DMS79 (cell line): ENCODE measurements around the gene PAM16.
"Not testable (repeated sequence)": the region's sequence is repeated elsewhere in the genome, so short reads cannot be mapped to it uniquely, and the experiment has no call there.

Experiments
- DNase-seq: peaks from one replicate; lab custom pipeline; 2025; lab: John Stamatoyannopoulos, UW

PAM16 gene

DNA sequence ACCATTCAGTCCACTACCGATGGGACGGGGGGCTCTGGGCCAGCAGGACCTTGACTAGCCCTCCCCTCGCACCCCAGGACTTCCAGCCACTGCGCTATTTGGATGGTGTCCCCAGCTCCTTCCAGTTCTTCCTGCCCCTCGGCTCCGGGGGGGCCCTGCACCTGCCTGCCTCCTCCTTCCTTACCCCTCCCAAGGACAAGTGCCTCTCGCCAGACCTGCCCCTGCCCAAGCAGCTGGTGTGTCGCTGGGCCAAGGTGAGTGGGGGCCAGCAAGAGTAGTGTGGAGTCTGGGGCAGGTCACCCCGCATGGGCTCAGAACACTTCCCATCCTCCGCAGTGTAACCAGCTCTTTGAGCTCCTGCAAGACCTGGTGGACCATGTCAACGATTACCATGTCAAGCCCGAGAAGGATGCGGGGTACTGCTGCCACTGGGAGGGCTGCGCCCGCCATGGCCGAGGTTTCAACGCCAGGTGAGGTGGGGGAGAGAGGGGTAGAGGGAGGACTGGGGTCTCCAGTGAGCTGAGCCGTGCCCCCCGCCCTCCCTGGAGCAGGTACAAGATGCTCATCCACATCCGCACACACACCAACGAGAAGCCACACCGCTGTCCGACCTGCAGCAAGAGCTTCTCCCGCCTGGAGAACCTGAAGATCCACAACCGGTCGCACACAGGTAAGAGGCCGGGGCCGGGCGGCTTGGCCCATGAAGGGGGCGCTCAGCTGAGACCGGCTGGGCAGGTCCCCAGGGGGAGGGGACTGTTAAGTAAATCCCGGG, 16.2 kb downstream of the PAM16 start:
- no peak for DNase-seq

DNA sequence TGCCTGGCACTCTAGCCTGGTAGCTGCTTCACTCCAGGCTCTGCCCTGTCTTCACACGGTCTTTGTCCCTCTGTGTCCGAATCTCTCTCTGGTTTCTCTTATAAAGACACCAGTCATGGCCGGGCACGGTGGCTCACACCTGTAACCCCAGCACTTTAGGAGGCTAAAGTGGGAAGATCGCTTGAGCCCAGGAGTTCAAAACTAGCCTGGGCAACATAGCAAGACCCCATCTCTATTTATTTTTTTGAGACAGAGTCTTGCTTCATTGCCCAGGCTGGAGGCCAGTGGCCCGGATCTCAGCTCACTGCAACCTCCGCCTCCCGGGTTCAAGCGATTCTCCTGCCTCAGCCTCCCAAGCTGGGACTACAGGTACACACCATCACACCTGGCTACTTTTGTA, 17.4 kb downstream of the PAM16 start:
- not testable (repeated sequence) for DNase-seq

DNA sequence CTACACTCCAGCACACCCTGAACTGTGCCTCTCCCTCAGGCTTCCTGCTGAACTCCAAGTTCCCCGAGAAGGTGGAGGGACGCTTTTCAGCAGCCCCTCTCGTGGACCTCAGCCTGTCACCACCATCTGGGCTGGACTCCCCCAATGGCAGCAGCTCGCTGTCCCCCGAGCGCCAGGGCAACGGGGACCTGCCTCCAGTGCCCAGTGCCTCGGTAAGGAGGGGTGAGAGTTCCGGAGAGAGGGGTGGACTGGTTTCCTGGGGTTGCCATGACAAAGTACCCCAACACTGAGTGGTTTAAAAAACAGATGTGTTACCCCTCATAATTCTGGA, 17.8 kb downstream of the PAM16 start:
- DNase-seq: no peak

DNA sequence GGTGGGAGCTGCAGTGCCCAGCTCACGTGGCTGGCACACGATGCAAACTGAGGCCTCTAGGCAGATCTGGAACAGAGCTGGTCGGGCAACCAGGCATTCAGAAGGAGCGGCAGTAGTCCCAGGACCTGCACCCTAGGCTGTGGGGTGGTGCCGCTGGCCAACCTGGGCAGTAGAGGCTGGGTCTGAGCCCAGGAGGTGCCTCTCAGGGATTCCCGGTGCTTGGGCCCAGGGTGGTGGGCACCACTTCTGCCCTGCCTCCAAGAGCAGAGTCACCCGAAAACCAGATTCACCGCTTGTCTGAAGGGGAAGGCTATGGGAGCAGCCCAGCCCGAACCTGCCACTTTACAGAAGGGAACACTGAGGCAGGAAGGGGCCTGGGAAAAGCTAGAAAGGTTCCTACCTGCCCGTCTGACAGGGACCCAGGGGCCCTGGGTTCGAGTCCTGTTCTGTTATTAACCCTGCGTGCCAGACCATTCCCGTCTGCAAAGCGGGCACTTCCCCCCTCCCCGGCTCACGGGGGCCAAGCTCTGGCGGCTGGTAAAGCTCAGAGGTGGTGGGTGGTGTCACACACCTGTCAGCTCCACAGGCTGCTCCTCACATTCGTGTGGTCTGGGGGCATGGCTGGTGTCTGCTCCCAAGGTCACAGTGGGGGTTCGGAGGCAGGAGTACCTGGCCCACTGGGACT, 18.4 kb downstream of the PAM16 start:
- no peak for DNase-seq

DNA sequence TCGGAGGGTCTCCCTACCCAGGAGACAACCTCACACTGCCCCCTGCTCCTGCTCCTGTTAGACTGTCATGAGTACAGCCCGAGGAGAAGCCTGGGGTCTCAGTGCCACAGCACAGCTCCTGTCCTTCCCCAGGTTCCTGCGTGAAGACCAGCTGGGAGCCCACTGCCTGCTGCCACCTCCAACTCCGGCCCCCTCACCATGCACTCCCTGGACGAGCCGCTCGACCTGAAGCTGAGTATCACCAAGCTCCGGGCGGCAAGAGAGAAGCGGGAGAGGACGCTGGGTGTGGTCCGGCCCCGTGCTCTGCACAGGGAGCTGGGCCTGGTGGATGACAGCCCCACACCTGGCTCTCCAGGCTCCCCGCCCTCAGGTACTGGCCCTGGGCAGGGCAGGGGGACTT, 19.0 kb downstream of the PAM16 start:
- DNase-seq: no peak

DNA sequence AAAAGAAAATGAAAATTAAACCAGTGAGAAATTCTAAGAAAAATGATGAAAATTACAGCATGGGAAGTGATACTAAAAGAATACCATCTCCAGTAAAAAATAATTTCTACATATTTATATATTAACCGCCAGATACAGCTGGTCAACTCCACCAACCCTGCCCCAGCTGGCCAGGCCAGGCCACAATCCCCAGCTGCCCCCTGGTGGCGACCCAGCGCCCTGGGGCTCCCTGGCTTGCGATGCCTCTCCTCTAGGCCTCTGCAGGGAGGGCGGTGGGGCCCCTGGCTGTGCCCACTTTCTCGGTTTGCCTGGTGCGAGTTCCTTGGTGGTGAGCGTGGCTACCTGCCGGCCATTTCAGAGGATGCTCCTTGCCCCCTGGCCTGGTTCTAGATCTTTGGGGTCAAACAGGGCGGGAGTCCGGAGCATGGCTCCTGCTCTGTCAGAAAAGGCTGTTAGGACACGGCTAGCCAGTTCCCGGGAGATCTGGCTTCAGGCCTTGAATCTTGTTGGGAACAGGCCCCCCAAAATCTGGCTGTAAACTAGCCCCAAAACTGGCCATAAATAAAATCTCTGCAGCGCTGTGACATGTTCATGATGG, 20.7 kb downstream of the PAM16 start:
- DNase-seq: no peak

DNA sequence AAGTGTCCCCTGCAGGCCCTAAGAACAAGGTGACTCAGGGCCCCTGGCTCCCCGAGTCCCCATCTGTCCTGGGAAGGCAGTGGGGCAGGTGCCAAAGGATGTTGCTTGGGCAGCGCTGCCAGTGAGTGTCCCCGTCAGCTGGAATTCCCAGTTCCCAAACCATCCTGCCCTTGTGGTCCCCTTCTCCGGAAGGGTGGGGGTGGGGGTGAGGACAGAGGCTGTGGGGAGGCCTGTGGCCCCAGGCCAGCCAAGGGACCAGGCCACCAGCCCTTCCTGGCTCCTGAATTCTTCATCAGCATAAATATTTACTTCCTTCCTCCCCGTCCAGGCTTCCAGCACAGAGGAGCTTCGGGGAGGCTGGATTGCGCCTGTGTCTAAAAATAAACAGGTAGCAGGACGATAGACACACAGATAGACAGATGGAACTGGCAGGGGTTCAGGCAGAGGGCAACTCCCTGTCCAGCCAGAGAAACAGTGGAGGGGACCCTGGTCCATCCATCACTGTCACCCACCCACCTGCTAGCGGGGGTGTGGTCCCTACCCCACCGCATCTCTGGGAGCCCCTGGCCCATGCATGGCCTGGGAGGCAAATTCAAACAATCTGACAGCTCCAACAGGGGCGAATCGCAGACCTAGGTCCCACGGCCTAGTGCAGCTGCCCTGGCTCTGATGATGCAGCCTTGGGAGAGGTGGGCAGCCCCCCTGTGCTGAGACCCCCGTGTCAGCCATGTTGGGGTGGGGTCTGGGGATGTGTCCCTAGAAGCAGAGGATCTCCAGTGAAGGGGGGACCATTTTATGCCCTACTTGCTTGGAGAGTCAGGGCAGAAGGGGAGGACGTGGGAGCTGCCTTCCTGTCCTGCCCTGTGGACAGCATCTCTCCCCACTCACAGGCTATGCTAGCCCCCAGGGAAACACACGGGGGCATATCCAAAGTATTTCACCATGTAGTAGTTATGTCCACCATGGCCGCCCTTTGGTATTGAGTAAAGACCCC, 22.0 kb downstream of the PAM16 start:
- DNase-seq: no peak

- DNase-seq: peak; percentile 33
Measured at GRCh38 chr16:4328046-4328781, 22.9 kb downstream of the PAM16 start.

- no peak for DNase-seq
Measured at GRCh38 chr16:4327386-4328045, 23.6 kb downstream of the PAM16 start.

- DNase-seq: no peak
Measured at GRCh38 chr16:4325253-4325758, 25.8 kb downstream of the PAM16 start.

GRCh38 chr16:4324492-4325252, 26.4 kb downstream of the PAM16 start:
- DNase-seq: no peak

DNA sequence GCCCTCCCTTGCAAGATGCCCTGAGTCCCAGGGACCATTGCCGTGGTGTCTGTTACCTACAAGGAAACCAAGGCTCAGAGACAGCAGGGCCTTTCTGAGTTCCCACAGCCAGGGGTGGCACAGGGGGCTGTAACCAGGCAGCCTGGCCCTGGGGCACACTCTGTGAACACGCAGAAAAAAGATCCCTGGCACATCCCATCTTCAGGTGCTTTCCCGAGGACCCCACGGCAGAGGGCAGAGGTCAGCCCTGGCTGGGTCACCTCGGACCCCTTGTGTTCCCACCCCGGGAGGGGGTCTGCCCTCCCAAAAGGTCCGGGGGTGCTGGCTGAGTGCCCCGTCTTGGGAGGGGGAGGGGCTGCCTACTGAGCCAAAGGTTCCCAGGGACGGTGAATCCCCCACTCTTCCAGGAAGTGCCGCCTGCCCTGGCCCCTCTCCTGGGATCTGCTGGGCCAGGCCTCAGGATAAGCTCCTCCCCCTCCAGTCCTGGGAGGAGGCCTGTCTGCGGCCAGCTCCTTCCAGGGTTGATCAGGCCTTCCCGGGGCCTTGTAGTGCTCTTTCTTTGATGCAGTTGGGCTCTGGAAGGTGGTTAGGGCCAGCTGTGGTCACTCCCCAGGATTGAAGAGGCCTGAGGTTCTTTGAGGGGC, 27.2 kb downstream of the PAM16 start:
- no peak for DNase-seq

DNA sequence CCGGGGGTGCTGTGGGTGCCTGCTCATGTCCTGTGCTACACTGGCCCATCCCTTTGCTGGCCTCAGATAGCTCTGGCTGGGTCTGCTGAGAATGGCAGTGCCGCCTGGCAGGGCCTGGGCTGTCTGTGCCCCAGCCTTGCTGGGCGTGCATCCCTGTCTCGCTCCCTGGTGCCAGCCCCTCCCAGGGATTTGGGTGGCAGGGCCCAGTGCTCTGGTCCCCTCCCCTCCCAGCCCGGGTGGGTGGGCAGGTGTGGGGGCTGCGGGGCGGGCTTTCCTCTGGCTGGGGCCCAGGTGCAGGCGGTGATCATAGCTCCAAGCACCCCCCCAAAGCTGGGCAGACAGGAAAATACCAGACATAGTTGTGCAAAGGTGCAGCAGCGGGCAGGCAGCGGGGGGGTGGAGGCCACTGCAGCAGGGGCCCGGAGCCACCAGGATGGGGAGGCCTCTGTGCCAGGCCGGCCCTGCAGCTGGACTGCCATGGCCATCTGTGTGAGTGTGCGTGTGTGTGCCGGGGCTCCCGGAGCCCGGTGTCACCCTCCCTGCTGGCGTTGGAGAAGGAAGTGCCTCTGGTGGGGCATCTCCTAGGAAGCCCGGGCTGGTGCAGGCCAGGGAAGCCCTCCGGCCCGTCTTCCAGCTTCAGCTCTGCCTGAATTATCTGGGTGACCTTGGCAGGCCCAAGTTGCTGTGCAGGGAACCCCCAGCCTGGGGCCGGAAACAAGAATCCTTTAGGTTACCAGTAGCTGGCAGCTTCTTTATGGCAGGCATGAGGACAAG, 27.9 kb downstream of the PAM16 start:
- no peak for DNase-seq

DNA sequence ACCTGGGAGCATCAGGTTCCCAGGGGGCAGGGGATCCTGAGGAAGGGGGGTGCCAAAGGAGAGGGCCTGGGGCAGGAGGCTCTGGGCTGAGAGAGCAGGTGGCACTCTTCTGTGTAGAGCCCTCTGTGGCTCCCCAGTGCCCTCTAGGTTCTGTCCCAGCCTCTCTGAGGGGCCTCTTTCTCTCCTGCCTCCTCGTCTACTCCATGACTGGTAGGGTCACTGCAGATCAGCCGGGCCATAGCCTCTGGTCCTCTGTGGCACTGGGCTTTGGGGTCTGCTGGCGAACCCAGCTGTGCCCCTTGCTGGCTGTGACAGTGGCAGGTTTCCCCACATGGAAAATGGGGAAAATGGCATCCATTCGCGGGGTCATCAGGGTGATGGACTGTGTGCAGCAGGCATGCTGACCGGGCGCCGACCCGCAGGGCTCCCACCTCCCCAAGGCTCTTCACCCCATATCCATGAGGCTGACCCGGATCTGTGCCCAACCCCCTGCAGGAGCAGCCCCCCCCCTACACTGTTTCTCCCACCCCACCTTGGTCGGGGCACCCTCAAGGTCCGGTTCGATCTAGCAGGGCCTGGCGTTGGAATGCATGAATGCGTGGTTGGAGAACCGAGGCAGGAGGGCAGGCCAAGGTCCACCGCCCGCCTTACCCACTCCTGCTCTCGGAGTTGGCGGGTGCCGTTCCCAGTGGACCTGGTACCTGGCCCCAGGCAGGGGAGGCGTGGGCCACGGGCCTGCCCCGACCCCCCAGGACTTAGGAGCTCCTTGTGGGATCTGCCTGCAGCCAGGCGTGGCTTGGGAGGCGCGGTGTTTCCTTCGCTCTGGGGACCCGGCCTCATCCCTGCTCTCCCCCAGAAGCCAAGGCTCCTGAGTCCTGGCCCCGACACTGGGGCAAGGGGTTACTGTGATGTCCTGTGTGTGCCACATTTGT, 28.7 kb downstream of the PAM16 start:
- no peak for DNase-seq

DNA sequence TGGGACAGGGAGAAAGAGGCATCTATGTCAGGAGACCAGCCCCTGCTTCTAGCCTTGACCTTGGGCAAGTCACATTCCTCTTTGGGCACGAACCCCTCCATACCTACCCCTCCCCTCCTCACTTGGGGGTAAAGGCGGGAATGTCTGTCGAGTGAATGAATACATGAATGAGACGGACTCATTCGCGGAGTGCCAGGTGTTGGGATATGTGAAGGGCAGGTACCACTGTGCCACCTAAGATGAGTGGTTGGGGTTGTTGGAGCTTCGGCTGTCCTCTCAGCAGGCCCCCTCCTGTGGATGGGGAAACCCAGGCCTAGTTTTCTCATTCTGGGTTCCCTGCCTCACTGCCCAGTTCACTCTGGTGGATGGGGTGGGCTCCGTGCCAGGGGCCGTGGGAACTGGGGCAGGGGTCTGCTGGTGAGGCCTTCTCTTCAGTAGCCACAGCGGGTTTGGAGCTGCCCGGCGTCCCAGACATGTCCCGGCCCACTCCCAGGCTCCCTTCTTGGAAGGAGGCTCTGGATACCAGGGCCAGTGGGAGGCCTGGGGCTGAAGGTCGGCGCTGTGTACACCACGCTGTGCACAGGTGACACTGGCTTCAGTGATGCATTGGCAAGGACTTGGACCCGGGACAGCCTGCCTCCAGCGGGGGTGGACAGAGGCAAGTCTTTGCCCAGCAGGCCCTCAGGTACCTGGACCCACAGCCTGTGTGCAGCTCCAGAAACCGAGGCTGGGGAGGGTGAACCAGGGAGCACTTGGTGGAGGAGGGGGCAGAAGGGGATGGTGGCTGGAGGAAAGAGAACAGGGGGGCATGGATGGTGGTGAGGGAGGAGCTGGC, 29.6 kb downstream of the PAM16 start:
- DNase-seq: no peak

DNA sequence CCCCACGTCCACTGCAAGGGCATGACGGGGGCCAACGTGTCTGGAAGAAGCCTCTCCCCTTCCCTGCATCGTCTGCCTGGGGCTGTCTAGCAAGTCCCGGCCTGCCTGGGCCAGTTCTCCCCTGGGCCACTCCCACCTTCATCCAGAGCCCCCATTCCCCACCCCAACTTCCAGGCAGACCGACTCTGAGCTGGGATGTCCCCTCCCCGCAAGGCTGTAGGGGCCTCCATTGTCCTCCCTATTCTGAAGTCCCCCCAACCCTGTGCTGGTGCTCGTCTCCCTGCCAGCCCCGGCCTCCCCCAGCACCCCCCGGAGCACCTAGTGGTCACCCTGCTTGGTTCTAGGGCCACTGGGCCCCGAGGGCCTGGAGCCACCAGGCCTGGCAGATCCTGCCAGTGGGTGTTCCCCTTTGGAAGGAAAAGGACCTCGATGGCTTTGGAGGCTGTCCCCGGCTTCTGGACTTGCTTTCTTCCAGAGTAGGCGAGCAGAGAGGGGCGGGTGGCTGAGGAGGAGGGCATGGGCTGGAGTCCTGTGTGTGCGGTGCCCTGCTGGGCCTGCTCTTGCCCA, 30.5 kb downstream of the PAM16 start:
- no peak for DNase-seq
